ENCODE measurements around the gene SERPINB5.

The SERPINB5 gene

GRCh38 chr18:63527251-63527650, 50.5 kb downstream of the SERPINB5 start:
- no peak for DNase-seq (ENCODE audit: low read depth in 2 of 2)

DNA sequence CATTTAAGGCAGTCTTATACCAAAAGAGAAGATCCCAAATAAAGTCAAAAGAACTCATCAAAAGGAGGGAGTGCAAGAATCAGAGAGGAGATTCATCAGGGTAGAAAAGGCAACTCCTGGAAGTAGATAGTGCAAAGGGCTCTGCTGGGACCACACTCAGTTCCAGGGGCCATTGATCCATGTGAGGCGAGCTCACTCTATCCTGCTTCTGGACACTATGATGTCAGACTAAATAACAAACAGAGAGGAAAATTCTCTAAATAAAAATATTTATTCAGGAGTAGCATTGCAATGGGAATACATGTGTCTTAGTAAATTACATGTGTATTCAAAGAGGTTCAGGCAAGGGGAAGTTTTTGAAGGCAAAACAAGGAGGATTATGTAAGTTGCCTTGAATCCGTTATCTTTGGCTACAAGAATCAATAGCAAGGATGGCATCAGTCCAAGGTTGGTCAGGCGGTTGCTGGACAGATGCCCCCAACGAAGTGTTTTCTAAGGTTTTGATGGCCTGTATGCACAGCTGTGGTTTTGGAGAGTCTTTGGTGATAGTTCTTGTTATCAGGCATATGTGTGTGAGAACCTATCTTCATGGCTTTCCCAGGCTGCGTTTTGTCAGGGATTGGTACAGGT, 52.2 kb downstream of the SERPINB5 start:
- DNase-seq (ENCODE audit: low read depth in 2 of 2): no peak

DNA sequence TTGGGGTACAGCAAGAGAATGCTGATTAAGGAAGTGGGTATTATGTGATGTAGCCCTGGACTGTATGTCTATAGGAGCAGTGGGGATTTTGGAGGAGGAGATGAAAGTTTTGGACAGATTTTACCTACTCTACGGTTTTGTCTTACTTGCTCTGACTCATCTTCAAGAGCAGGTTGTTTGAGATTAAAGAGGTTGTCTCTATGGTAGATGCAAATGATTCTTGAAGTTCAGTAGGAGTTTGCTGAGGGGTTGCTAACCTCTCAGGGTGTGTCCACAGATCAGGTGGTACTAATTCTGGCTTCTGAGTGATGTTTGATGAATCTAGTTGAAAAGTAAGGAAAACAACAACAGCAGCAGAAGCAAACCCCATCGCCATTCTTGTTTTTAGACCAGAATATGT, 55.7 kb downstream of the SERPINB5 start:
- DNase-seq (ENCODE audit: low read depth in 2 of 2): no peak

- no peak for DNase-seq (ENCODE audit: low read depth in 2 of 2)
Observed at GRCh38 chr18:63534615-63535014, 57.9 kb downstream of the SERPINB5 start.

DNA sequence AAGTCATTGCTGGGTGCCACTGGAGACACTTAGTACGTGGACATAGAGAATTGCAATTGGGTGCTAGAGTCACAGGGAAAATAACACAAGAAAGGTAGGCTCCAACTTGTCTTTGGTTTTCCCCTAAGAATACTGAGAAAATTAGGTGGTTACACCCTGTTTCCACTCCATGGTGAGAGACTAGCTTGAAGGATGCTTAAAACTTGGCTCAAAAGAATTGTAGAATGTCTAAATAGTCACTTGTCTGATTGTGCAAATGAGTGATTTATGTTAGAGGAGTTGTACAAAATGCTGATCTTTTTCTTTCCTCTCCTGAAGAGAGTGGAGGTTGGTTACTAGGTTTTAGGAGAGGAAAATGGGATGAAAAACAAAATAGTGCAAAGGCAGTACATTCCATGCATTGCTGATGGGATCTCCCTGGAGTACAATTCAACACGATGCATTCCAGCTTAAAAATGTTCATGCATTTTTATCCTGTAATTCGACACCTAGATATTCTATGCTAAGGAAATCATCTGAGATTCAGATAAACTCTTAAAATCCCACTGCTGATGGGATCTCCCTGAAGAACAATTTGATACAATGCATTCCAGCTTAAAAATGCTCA, 63.2 kb downstream of the SERPINB5 start:
- DNase-seq (ENCODE audit: low read depth in 2 of 2): no peak

GRCh38 chr18:63542069-63542468, 65.3 kb downstream of the SERPINB5 start, which contains the start of gene SERPINB12:
Gene SERPINB12, plus strand, starts transcription at chr18:63542369. Its CDS starts 13,791 bp downstream, at chr18:63556160.
- no peak for DNase-seq (ENCODE audit: low read depth in 2 of 2)

GRCh38 chr18:63544017-63544416, 67.3 kb downstream of the SERPINB5 start:
- no peak for DNase-seq (ENCODE audit: low read depth in 2 of 2)

GRCh38 chr18:63545000-63545399, 68.2 kb downstream of the SERPINB5 start:
- DNase-seq (ENCODE audit: low read depth in 2 of 2): no peak

DNA sequence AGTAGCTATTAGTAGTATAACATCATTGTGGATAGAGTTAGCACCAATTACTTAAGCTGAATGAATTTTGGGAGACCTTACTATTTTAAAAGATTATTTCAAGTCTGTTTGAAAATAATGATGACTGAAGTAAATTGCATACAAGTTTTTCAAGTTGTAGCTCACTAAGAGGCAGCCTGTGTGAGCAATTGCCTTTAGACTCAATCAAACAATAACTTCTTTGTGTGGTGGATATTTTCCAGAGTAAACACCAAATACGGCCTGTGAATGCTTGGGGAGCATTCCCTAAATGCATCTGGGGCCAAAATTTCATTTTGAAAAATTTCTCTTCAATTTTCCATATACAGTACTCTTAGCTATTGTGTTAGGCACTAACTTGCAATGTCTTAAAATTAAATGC, 73.3 kb downstream of the SERPINB5 start:
- no peak for DNase-seq (ENCODE audit: low read depth in 2 of 2)

GRCh38 chr18:63551769-63552168, 75.0 kb downstream of the SERPINB5 start:
- DNase-seq (ENCODE audit: low read depth in 2 of 2): no peak

- DNase-seq (ENCODE audit: low read depth in 2 of 2): no peak
Observed at GRCh38 chr18:63552581-63552980, 75.8 kb downstream of the SERPINB5 start.

DNA sequence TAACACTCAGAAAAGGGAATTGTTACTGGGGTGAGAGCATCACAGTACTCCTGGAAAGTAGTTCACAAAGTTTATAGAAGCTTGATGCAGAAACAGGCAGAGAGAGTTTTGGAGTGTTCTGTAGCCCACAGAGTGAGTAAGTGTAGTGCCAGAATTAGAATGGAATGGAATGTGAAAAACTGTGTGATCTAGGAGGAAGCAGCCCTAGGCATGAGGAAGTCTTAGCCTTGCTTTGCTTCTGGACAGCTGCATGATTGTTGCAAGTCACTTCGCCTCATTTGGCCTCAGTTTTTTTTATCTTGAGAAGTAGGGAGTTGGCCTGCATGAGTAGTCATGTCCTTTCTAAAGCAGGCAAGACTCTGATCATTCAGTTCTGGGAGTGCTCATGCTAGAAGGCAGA, 76.3 kb downstream of the SERPINB5 start:
- no peak for DNase-seq (ENCODE audit: low read depth in 2 of 2)
